NCI-H1092 treated with DMSO at 0.1 percent for 48 hours (cell line): ENCODE results near the gene ADH7.
"Not testable (repeated sequence)": the region's sequence is repeated elsewhere in the genome, so short reads cannot be mapped to it uniquely, and the experiment has no call there.

Source experiments
- DNase-seq: peaks from one replicate; lab custom pipeline; 2025; lab: John Stamatoyannopoulos, UW

The ADH7 gene

GRCh38 chr4:99415762-99416161, 19.4 kb downstream of the ADH7 start:
- DNase-seq = not testable (repeated sequence)

GRCh38 chr4:99414902-99415301, 20.2 kb downstream of the ADH7 start:
- not testable (repeated sequence) for DNase-seq

- no peak for DNase-seq
These were observed 20.7 kb downstream of the ADH7 start for GRCh38 chr4:99414401-99414800.

DNA sequence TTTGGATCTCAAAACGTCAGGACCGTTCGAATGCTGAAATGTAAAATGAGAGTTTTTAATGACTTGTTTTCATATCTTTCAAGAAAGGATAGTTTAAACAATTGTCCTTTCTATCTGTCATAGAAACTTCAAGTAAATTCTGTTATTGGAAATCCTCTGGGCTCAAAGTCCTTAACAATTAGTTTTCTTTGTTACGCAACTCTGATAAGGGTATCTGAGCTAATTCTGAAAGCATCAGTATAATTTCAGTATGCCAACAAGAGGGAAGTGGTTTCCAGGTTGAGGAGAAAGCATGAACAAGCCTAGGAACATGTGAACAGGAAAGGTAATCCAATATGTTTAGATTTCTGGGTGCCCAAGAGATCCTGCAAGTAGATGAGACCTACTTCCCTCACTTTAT, 22.0 kb downstream of the ADH7 start:
- DNase-seq = no peak

DNA sequence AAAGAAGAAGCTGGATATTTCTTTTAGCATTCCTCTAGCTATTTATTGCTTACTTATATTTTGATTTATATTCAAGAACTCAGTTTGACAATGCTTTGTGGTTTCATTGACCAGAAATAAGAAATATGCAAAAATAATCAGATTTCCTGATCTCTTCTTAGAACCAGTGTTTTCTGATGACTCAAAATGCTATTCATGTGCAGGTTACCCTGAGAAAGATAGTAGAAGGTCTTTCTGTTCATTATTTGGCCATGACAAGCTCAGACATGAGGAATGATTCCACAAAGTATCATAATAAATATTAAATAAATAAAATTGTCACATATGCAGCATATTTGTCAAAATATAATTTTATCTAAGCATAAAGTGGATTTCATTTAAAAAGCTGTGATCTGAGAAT, 24.1 kb downstream of the ADH7 start:
- no peak for DNase-seq

GRCh38 chr4:99410075-99410474, 25.1 kb downstream of the ADH7 start:
- no peak for DNase-seq

GRCh38 chr4:99408346-99408745, 26.8 kb downstream of the ADH7 start:
- no peak for DNase-seq

DNA sequence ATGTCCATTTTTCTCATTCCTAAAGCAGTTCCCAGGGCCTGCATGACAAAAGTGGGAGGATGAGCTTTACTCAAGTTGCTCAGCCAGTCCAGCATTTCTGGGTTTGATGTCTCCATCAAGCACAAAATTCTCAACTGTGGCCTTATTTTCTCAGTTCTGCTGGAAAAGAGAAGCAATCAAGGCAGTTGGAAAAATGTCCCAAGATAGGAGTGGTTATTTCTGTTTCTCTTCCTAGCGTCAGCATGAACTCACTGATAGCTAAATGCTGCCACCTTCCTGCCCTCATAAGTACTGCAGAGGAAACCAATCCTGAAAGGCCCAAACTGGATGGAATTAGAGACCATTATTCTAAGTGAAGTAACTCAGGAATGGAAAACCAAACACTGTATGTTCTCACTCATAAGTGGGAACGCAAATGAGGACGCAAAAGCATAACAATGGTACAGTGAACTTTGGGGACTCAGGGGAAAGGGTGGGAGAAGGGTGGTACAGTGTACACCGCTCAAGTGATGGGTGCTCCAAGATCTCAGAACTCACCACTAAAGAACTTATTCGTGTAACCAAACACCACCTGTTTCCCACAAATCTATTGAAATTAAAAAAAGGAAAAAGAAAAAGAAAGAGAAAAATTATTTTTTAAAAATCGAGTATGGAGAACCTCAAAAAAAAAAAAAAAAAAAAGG, 29.6 kb downstream of the ADH7 start:
- DNase-seq = peak; percentile 43

DNA sequence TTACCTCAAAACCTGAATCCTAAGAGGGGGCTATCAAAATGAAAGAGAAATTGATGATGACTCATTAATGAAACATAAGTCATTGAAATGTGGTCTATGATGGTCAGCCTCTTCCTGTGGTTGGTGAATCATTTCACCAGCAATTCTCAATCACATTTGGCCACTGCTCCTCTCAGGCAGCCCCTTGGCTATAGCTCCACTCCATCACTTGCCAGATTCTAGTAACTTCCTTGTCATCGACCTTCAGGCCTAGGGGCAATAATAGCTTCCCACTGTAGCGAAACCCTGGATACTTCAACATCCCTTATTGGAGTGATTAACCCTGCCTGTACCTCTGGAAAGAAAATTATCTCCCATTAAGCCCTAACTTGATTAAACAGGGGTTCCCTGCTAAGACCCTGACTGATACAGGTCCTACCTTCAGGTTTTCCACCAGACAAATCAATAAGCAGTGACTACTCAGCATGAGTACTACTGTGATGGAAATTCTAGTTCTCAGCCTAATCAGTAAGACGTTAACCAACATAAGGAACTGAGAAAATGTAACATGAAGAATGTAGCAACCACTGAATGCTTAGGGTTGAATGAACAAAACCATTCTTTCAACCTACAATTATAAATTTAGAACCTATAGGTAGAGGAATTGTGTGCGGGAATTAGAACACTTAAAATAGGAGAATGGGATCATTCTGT, 30.4 kb downstream of the ADH7 start:
- DNase-seq = no peak

GRCh38 chr4:99403380-99404184, 31.6 kb downstream of the ADH7 start:
- DNase-seq = no peak

GRCh38 chr4:99402765-99403164, 32.4 kb downstream of the ADH7 start:
- DNase-seq = no peak

- DNase-seq = no peak
These were observed 34.3 kb downstream of the ADH7 start for GRCh38 chr4:99400831-99401230.

- no peak for DNase-seq
These were observed 36.1 kb downstream of the ADH7 start for GRCh38 chr4:99399017-99399416.

DNA sequence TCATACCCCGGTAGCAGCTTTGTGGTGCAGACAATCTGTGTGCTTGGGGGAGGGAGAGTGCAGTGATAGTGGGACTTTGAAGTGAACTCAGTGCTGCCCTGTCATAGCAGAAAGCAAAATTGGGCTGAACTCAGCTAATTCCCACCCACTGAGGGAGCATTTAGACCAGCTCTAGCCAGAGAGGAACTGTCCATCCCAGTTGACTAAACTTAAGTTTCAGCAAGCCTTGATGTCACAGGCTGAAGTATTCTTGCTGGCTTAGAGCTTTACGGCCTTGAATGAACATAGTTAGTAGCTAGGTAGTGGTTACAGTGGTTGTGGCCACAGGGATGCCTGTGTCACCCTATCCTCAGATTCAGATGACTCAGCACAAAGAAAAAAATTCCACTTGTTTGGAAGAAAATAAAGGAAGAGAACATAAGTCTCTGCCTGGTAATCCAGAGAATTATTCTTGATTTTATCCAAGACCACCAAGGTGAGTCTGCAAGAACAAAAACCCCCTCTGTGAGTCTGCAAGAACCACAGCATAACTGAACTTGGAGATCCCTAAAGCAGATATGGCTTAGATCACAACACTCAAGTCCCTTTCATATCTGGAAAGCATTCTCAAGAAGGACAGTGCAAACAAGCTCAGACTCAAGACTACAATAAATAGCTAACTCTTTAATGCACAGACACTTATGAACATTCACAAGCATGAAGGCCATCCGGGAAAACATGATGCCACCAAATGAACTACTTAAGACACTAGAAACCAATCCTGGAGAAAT, 39.4 kb downstream of the ADH7 start:
- no peak for DNase-seq

GRCh38 chr4:99394896-99395295, 40.2 kb downstream of the ADH7 start:
- DNase-seq = no peak

DNA sequence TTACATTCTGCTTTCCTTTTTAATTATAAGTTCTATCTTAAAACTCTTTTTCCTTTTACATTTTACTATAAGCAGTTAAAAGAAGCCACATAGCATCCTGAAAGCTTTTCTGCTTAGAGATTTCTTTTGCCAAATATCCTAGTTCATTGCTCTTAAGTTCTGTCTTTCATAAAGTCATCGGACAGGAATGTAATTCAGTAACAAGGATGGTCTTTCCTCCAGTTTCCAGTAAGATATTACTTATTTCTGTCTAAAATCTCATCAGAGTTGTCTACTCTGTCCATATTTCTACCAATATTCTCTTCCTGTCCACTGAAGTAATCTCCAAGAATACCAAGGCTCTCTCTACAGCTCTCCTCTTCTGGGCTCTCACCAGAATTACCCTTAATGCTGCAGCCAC, 45.1 kb downstream of the ADH7 start:
- DNase-seq = no peak

GRCh38 chr4:99389606-99390005, 45.5 kb downstream of the ADH7 start:
- DNase-seq = no peak

DNA sequence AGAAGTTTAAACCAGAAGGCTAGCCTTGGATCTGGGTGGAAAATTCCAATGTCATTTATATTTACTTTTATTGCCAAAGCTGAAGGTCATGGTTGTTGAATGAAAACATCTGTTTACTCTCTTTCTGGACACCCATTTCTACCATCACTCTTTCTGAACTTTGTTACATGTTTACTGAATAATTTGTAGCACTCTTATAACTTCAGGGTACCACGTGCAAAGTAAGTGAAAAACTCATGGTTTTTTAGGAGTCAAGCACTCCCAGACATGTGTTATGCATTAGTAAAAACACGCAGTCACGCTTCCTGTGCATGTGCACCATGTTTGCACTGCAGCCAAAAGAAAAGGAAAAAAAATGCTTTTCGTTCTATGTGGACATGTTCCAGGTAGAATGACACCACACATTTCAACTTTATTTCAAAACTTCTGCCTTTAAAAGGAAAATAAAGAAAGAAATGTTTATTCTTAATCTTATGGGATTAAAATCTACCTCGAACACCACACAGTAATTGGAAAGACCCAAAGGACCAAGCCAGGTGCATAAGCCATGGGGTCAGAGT, 51.2 kb downstream of the ADH7 start:
- no peak for DNase-seq

DNA sequence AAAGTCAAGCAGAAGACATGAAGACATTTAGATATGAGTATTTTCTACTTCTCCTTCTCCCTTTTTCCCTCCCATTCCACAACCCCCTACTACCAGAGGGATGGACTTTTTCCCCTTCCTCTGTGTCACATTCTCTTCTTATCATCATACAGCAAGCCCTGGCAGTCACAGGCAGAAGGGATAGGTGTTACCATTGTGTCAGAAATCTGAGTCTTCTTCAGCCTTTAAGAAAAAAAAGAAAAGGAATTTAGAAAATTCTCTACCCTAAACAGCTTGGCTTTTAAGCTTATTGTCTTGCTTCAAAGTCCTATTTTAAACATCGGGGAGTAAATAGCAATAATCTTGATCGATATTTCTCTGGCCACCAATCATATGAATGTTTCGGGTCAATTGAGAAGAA, 51.7 kb downstream of the ADH7 start:
- DNase-seq = no peak

- DNase-seq = no peak
These were observed 52.3 kb downstream of the ADH7 start for GRCh38 chr4:99382745-99383360.

- no peak for DNase-seq
These were observed 53.5 kb downstream of the ADH7 start for GRCh38 chr4:99381588-99382175.
